Stimulated activated CD4-positive, alpha-beta T cell treated with anti-CD3 and anti-CD28 coated beads, Interleukin-1b, Interleukin-23, amount 100 ng/mL, for 4 hours (primary cell): ENCODE data around the gene CHST15.

Experiments
- DNase-seq, 2 donors: peaks; one replicate each; pipeline ENCODE4 v3.0.0-alpha.2; 2020; ENCODE audit warnings: low read depth in 2 of 2

CHST15 gene

DNA sequence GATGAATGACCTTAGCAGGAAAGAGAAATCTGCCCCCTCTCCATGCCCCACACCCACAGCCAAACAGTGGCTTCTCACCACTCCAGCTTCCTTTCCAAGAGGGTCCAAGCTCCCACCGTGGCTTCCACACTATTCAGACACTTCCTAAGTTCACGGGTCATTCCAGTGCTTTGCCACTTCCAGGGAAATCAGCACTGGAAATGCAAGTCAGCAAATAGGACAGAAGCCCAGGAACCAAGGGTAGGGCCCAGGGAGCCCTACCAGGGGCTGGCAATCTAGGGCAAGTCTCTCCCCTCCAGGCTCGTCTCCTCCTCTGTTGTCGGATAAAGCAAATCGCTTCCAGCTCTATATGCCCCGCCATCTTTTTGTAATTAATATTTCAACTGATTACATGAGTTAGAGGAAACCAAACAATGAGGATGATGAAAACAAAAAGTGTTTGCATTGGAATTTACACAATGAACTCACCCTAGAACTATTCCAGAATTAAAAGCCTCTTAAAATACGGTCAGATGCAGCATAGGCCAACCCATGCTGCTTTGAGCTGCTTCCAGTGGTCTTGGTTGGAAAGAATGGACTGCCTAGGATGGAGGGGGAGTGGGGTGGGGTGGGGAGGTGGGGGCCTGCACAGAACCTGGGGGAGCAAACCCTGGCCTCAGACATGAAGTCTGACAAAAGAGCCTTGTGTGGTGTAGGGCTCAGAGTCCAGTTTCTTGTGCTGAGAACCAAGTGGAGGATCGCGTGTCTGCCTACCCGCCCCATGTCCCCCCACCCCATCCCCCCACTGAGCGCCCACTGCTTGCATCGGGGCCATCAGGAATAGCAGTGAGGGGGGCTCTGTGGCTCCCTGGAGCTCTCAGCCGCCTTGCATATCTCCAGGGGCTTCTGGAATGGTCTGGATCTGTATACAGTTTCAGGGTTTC, 127.2 kb downstream of the CHST15 start:
- DNase-seq, result no peak

DNA sequence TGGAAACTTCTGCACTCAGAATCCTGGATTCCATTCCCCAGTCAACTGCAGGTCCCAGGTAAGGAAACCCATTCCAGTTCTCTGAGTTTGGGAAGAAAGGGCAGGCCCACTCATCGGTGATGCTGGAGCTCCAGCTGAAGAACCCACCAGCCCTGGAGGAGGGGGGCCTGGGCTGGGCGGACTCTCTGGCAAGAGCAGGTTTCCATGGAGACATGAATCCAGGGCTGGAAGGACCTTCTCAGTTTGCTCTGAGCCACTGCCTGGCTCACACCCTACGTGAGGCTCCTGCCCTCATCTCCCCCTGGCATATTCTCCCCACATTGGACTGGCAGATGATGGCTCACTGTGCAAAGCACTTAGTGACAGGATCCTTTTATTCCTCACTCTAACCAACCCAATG, 128.4 kb downstream of the CHST15 start:
- no peak for DNase-seq

DNA sequence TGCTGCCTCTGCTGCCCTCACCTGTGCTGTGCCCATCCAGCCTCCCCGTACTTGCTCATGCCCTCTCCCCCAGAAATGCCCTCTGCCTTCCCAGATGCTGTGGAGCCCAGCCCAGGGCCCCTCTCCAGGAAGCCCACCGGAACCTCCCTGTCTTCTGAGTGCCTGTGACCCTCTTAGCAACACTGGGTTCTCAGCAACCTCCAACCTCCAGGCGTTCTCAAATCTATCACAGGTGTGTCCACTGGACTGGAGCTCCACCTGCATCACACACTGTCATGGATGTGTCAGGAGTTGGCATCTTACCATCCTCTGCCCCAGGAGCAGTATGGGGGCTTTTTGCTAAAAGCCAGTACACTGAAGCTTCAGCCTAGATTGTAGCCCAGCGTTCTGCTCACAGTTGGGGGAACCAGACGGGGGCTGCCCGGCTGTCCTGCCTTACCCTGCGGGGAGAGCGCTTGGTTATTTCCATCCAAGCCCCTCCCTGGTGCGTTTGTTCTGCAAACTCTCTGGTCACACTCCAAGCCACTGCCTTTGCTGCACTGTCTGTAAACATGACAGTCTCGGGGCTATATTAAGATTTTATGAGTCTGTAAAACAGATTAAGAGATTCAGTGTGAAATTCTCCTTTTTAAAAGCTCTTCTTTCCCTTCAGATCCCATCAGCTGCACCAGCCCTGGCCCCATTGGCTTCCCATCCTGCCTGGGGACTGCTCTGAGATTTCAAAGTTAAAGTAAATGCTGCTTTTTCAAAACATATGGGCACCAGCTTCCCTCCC, 130.5 kb downstream of the CHST15 start:
- DNase-seq, result no peak

DNA sequence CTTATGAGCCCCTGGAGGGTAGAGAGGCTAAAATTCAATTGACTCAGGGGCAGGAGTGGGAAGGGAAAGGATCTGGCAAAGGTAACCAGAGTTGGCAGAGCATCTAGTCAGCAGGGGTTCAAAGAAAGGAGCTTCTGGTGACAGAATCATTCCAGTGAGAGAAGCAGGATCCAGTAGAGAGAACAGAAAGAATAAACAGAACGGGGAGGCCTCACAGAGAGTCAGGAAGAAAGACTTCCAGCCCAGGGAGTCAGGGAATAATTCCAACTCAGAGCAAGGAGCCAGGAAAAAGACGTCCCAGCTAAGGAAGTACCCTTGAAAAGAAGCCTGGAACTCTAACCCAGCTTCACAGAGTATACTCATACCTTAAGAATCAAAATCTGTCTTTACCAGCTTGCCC, 135.2 kb downstream of the CHST15 start:
- no peak for DNase-seq
